GM21367 (cell line): ENCODE results near the gene RRM2.

Source experiments
- ATAC-seq: cut with Tn5 transposase; IDR thresholded peaks from one replicate; pipeline ENCODE4 v1.9.1; 2021; ENCODE audit not compliant: unreplicated experiment

RRM2 gene

DNA sequence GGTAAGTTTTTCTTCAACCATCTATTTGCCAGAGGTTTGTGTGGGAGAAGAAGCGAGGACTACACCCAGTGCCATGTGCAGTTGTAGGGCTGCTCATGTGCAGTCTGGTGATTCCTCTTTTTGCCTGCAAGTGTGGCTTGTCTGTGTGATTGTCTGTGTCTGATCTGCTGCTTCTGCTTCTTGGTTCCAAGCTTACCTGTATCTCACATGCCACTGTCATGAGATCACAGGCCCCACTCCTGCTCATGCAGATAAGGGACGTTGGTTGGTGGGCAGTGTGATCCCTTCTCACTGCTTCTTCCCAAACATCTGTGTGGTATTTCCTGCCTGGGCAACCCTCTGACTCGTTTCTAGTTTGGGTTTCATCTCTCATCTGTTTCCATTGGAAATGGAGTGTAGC, 27.1 kb downstream of the RRM2 start:
- no peak for ATAC-seq

DNA sequence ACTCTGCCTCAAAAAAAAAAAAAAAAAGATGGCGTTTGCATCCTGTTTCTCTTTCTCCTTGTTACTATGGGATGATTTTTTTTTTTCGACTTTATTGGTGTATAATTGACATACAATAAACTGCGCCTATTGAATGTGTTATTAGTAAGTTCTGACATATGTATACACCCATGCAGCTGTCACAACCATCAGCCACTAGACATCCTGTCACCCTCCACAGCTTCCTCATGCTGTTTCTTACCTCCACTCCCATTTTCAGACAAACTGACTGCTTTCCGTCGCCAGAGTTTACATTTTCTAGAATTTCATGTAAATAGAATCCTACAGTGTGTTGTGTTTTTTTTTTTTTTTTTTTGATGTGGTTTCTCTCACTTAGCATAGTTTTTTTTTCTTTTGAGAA, 27.9 kb downstream of the RRM2 start:
- ATAC-seq: no peak

DNA sequence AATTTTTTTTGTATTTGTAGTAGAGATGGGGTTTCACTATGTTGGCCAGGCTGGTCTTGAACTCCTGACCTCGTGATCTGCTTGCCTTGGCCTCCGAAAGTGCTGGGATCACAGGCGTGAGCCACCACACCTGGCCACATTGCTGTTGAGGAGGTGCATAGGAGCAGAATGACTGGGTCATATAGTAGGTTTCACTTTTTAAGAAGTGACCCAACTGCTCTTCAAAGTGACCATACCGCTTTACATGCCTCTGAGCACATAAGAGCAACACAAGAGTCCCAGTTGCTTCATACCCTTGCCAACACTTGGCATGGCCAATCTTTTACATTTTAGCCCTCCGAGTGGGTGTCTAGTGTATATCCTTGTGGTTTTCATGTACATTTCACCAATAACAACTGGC, 28.9 kb downstream of the RRM2 start:
- no peak for ATAC-seq

DNA sequence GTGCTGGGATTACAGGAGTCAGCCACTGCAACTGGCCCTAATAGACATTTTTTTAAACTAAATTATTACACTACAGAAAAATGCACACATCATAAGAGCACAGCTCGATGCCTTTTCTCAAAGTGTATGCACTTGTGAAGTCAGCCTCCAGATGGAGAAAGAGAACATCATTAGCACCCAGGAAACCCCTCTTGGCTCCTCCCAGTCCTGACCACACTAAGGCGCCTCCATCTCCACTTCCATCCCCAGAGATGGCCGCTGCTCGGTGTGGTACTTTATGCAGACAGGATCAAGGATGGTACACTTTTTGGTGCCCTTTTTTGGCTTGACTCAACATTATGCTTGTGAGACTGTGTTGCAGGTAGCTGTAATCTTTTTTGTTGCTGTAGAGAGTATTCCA, 34.8 kb downstream of the RRM2 start:
- no peak for ATAC-seq

DNA sequence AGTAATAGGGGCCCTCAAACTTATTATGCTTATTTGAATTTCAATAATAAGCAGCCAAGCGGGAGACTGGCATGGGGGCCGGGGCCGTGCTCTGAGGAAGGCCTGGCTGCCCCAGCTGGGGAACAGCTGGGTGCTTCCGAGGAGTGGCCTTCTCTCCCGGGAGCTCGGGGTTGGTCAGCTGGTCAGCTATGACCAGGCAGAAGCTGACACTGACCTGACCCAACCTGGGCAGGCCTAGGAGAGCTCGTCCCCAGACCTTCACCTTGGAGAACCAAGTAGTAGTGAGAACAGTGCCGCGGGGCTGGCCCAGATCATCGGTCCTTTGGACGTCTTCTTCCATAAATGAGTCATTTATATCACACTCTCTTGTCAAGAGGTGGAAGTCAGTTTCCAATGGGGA, 36.1 kb downstream of the RRM2 start:
- ATAC-seq: no peak

DNA sequence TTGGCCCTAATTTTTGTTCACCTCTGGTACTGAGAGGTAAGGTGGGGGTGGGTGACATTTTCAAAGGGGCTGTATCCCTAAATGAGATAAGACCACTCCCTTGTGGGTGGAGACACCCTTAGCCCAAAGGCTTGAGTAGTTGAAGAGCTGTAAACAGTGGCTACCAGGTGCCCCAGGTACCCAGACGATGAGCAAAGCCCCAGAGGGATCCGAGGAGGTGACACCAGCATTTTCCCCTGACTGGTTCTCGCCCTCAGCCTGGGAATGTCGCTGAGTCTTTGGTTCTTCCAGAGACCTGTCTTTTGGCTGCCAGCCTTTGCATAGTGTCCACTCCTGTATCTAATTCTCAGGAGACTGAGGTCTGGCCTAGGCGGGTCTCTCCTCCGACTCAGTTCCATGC, 36.5 kb downstream of the RRM2 start:
- ATAC-seq: no peak

DNA sequence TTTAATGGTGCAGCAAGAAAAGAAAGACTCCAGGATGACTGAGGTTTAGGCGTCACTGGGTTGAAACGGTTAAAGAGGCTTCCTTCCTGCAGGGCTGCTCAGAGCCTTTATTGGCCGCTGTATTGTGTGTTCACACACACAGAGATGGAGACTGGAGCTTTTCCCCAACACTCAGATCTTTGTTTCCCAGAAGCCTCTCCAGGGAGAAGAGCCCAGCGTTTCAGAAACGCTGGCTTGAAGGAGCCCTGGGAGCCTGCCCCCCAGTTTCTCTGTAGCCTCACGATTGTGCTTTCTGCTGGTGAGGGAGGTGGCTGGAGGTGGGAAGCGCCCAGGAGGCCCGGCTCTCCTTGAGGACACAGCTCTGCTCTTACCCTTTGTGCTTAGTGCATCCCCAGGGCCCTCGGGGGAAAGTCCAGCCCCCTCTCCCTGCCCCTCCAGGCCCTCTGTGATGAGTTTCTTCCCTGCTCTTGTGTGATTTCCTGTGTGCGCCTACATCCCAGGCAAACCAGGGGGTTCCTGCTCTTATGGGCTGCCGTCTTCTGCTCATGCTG, 37.1 kb downstream of the RRM2 start:
- ATAC-seq: no peak

DNA sequence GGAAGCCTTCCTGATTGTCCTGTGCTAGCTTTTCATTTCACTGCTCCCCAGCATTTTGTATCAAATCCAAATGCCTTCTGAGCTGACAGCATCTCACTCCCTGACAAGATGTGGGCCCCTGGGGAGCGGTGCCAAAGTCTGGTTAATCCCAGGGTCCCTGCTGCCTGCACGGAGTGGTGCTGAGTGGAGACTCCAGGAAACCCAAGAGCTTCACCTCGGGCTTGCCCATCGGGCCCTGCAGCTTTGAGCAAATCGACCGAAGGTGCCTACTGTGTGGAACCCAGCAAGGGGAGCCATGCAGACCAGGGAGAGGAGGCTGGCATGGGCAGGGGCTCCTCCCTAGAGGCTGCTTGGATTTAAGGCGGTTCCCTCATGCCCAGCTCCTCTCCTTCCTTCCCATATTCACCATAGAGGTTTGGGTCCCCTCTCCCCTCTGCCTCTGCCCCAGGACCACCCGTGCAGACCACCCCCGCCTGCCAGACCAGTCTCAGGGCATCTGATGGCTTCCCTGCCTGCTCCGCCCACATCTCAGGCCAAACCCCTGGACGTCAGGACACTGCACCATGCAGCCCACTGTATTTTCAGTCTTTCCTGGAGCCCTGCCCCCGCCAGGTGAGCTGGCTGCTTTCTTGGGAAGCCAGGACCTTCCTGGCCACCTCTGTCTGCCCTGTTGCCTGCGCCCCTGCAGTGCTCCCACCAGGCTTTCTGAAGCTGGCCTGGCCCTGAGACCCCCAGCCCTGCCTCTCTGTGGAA, 37.8 kb downstream of the RRM2 start:
- ATAC-seq: no peak

DNA sequence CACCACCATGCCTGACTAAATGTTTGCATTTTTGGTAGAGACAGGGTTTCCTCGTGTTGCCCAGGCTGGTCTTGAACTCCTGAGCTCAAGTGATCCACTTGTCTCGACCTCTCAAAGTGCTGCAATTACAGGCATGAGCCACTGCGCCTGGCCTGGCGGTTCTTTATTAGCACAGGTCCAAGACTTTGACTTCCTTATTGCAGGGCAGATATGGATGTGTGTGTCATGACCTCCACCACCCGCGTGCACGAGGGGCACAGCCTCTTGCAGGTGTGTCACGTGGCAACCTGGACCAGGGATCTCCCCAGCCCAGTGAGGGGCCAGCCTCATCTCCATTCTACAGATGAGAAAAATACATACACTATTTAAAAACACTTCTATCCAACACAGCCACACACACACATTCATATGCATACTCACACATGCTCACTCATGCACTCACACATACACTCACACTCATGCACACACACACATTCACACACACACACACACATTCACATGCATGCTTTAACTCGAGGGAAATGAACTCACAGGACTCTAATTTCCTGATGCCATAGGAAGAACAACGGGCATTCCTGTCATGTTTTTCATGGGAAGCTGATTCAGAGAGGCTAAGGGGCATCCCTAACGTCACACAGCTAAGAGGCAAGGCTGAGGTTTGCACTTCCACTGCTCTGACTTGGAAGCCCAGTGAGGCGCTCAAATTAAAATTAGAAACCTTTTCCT, 38.8 kb downstream of the RRM2 start:
- ATAC-seq: no peak

DNA sequence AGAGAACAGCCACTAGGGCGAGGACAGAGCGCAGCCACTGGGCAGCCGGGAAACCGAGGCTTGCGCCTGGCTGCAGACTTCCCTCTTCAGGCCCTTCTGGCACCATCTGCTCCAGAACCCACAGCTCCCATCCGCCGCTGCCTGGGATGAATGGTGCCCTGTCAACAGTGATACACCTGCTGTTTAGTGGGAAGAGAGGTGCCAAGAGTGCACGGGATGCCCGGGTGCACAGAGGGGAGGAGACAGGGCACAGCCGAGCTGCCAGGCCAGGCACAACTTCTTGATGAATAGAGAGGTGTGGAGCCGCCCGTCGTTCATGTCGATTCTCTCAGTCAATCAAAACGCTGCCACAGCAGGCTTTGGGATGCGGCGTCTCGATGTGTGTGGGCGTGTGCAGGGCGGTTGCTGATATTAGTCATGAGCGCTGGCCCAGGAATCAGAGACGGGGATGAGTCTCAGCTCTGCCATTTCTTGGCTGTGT, 39.5 kb downstream of the RRM2 start:
- no peak for ATAC-seq

DNA sequence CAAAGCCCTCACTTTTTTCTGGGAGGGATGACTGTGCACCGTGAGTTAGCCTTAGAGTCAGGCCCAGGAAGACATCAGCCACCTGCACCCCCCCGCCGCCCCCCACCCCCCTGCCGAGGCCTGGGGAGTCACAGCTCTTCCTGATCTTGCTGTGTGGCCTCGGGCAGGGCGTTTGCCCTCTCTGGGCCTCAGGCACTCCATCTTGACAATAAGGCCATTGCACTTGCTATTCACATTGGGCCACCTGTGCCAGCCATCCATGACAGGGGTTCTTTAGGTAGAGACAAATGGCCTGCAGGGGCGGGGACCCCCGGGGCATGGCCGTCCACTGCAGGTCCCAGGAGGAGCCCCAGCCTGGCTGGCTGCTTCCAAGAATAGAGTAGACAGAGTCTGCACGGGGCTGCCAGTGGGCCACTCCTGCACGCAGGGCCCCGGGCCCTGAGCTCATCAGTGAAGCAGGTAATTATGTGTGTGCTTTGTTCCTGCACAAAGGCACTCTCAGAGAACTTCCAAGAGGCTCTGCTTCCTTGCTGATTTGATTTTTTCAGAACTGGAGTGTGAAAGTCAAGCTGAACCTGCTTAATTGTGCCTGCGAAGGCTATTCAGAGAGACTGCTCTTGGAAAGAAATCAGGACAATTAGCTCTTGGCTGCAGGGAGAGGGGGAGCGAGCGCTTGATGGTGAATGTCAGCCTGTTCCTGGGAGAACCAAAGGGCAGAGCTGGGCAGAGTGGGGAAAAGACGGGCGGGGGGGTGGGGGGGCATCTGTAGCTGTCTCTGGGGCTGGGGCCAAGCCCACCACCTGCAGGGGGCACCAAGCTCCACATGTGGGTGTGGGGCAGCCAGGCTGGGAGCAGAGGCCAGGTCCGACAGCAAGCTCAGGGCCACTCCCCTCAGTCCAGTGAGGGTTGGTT, 40.3 kb downstream of the RRM2 start:
- no peak for ATAC-seq

DNA sequence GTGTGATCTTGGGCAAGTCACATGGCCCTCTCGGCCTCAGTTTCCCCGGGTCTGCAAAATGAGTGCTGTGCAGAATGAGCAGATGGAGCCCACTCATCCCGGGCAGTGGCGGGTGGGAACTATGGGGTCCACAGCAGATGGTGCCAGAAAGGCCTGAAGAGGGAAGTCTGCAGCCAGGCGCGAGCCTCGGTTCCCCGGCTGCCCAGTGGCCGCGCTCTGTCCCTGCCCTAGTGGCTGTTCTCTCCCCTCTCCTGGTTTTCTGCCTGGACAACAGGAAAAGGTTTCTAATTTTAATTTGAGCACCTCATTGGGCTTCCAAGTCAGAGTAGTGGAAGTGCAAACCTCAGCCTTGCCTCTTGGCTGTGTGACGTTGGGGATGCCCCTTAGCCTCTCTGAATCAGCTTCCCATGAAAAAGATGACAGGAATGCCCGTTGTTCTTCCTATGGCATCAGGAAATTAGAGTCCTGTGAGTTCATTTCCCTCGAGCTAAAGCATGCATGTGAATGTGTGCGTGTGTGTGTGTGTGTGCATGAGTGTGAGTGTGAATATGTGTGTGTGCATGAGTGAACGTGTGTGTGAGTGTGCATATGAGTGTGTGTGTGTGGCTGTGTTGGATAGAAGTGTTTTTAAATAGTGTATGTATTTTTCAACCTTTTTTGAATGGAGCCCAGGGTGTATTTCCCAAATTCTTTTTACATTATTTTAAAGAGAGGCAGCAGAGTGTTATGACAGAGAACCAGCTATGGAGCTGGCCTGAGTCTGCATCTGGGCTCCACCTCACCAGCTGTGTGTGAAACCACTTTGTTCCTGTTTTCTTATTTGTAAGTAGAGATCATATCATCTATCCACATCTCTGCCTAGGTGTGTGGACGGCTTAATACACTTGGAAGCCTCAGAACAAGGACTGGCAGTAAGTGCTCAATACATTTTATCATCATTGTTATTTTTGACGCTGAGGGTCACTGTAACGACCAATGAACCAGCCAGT, 41.3 kb downstream of the RRM2 start:
- ATAC-seq: no peak

DNA sequence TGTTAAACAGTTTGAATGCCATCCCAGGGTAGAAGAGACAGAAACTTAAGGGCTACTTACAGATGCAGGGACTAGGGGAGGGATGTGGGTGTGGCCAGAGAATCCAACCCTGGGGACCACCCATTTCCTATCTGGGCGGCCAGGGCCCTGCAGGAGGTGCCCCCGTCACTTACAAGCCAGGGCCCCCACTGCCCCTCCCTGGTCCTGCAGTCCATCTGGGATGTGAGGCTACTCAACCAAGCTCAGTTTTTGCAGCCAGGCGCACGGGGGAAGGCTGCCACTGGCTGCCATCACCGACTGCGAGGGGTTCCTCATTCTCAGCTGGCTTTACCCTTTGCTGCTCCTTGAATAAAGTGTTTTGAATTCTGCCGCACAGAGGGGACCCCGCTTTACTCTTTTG, 42.1 kb downstream of the RRM2 start:
- no peak for ATAC-seq

DNA sequence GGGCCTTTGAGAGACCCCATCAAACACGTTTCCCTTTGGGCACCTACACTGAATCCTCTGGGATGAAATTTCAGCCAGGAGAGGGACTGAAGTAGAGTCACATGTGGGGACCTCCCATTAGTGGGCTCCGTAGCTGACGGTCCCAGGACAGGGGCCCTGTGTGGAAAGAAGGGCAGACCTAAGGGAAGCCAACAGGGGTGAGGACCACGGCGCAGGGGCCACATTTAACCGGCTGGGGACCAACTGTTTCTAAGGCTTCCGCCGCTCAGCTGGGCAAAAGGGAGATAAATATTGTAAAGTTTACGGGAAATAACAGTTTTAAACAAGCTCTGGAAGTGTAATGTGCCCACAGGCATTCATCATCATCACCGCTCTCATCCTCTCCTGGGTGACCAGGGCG, 42.7 kb downstream of the RRM2 start:
- no peak for ATAC-seq

DNA sequence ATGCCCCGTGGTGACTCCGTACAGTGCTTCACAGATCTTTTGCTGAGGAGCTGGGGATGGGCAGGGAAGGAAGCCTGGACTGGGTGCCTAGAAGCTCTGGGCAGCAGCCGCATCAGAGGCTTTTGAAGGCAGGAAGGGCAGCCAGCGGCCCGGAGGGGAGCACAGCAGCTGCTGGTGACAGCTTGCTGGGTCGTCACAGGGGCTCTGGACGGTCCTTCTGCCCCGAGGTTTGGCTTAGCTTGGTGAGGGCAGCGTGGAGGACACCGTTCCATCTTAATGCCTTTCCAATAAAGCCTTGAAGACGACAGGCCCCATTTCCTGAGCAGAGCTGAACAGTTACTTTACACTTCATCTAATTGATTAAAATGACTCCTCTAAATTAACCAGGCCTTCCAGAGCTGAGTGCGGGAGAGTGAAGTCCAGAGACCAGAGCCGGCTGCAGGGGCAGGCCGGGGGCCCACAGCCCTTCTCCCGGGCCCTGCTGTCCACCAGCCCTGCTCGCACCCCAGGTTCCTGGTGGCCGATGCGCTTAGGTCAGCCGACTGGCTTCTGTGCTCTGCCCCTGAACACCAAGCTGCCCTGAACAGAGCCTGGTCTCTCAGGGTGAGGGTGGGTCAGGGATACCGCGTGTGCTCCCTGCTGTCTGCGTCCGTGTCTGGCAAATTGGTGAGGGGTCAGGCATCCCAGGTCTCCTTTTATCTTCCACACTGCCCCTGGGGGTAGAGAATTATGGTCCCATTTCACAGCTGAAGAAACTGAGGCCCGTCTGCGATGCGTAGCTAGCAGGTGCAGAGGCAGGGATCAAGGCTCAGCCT, 43.5 kb downstream of the RRM2 start:
- ATAC-seq: no peak

DNA sequence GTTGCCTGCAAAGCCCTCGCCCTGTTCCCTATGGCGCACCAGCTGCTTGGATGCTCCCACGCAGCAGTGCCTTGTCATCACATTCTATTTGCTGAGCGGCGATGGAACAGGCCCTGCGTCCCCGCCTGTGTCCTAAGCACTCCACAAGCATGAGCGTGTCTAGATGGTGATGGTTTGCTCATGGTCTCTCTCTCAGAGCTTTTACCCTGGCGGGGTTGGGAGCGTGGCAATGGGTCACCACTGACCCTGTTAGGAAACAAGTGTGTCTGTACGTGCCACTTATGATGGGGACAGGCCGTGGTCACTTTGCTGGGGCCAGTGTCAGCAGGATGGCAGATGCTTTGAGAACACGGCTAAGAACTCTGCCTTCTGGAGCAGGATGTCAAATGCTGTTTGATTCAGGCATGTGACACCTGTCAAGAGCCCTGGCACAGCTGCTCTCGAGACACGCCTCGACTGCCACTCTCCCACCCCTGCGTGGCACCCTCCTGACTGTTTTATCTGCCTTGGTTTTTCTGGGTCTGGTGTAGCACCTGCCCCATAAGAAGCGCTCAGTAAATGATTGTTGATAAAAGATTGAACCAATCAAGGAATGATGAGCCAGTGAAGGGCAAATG, 44.2 kb downstream of the RRM2 start:
- ATAC-seq: no peak

DNA sequence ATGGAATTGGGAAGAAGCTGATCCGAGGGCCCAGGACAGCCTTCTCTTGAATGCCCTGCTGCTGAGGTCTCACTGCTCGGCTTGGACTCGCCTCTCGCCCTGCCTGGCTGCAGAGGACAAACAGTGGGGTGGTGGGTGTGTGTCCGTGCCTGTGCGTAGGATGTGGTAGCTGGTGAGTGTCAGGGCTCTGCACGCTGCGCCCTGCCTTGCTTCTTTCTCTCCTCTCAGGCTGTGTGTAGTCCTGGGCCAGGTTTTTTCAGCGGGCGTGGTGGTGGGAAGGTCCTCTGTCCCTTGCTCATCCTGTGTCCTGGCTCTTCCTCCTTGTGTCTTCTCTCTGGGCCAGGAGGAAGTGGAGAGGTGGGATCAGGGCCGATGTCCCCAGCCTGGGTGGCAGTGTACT, 44.8 kb downstream of the RRM2 start:
- no peak for ATAC-seq

DNA sequence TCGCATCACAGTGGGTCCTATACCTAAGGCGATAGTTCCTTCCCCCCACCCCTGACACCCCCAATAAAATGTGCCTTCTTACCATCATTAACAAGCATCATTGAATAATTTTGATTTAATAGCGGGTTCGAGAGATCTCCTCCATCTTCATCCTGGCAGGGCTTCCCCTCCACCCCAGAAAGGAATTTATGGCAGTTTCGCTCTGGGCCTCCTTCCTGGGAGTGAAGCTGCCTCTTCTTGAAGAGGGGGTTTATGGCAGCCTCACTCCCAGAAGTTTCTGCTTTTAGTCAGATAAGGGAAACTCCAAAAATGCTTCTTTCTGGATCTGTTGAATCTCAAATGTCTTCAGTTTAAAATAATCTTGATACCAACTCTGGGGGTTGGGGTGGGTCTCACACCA, 45.7 kb downstream of the RRM2 start:
- ATAC-seq: no peak

DNA sequence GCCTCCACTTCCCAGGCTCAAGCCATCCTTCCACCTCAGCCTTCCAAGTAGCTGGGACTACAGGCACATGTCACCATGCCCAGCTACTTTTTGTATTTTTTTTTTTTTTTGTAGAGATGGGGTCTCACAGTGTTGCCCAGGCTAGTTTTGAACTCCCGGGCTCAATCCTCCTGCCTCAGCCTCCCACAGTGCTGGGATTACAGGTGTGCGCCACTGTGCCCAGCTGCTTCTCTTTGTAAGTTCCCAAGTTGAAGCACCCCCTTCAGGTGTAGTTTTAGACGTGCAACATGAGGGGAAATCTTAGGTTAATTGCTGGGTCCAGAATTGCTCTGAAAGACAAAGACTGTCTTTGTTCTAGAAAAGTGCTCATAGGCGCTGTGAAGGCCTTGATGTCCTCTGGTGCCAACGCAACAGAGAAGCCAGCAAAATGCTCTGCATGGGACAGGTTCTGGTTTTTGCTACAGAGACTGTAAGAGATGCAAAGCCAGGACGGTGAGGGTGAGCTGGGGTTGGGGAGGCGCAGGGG, 46.6 kb downstream of the RRM2 start:
- ATAC-seq: no peak
